Breast epithelium (tissue), 4 donors: ENCODE measurements around the gene RAB13. TPM values are rescaled to one million over a fixed set of nuclear protein-coding genes. Genes with fewer than 3 reads are reported as not detected.

ENCODE experiments used
- DNase-seq, 2 donors: peaks; one replicate each; pipeline ENCODE4 v3.0.0-alpha.2; 2019; ENCODE audit warnings: low spot score in 2 of 2
- H3K27ac ChIP-seq, 2 donors: fragments of 200-600 bp; sonication (generic) in 1 of 2; one replicate each; pipeline ENCODE4 v1.5.1; 2016 to 2019; ENCODE audit warnings: mild to moderate bottlenecking in 1 of 2
- H3K27me3 ChIP-seq, 2 donors: fragments of 200-600 bp; sonication (generic) in 1 of 2; one replicate each; pipeline versions ENCODE4 v1.5.1 to v1.6.0; 2017 to 2019; ENCODE audit warnings: control low read depth in 1 of 2, mild to moderate bottlenecking in 1 of 2
- H3K36me3 ChIP-seq: fragments of 200-600 bp; one replicate; pipeline ENCODE4 v1.5.1; 2019
- H3K4me1 ChIP-seq, 2 donors: fragments of 200-600 bp; sonication (generic); one replicate each; pipeline ENCODE4 v1.5.1; 2016 to 2019; ENCODE audit warnings: control low read depth in 1 of 2
- H3K4me3 ChIP-seq, 3 donors: fragments of 200-600 bp; sonication (generic); 1 replicate in 2 of 3; 2 replicates in 1 of 3; pipeline ENCODE4 v1.5.1; 2016 to 2019; ENCODE audit warnings: mild to moderate bottlenecking in 3 of 3, moderate library complexity in 2 of 3
- H3K9me3 ChIP-seq, 2 donors: fragments of 200-600 bp; sonication (generic) in 1 of 2; one replicate each; pipeline ENCODE4 v1.5.1; 2016 to 2019; ENCODE audit warnings: control low read depth in 1 of 2
- POLR2A ChIP-seq: fragments of 450-650 bp; IDR thresholded peaks from one replicate; pipeline ENCODE4 v1.6.1; 2016; ENCODE audit warnings: antibody characterized with exemption, mild to moderate bottlenecking, moderate library complexity
- POLR2AphosphoS5 ChIP-seq, 3 donors: sonication (generic); formaldehyde crosslinking; IDR thresholded peaks; one replicate each; pipeline ENCODE4 v1.6.1; 2017; ENCODE audit warnings: antibody characterized with exemption in 3 of 3
- intact Hi-C: fragments of 100-400 bp; cut with DNase I; formaldehyde crosslinking; loops from one replicate; pipeline ENCODE4 v1.15.1; 2023; ENCODE audit warnings: low total_unique reads
- total RNA-seq, 3 donors: library from RNA; depleted of rRNA; stranded (reverse); fragments of >200 nt; gene quantifications; one replicate each; pipeline ENCODE4 v1.1.0, GENCODE V29; 2016
- TF ChIP-seq, protein P1 (sequence below), 3 donors: fragments of 450-650 bp; IDR thresholded peaks; one replicate each; pipeline ENCODE4 v1.5.1; 2016 to 2017; ENCODE audit warnings: antibody characterized with exemption in 3 of 3, mild to moderate bottlenecking in 3 of 3, moderate library complexity in 3 of 3

RAB13 gene
- total RNA-seq, 3 donors from 2014 or later, result 45.8 to 68.3 (median 62.6) TPM

DNA sequence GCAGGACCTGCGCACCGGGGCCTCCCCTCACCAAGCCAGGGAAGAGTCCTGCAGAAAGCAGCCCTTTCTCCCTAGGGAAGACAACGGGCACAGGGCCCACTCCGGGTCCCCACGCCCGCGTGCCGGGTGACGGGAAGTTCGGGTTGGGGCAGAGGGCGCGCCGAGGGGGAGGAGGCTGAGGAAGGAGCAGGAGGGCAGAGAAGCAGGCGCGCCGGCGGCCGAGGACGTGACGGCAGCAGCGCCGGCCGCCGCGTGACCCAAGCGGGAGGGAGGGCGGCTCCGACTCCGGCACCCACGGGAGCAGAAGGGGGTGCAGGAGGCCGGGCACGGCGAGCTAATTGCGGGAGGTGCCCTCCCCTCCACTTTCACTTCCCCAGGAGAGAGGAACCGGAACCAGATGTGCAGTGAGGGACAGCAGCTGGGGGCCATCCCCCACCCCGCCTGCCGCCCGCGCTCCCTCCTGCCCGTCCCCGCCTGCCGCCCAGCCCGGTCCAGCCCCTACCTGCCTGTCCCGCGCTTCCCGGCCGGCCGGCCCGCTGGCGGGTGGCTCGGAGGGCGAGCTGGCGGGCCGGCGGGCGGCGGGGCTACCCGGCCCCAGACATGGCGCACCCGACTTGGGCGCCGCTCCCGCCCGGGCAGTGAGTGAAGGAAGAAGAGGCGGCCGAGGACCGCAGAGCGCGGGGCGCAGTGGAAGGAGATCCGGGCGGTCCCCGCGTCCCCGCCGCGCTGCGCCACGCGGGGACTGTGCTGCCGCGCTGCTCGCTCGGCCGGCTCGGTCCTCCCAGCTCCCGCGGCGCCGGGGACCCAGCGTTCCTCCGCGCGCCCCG, 40.1 kb downstream of the RAB13 start:
- Histone ChIP-seq H3K27ac (peak overlapping the region; percentile 95 to 98), H3K27me3 (no peaks in the 10 kb centered on the region), H3K36me3 (no peaks in the 10 kb centered on the region), H3K9me3 (no peaks in the 10 kb centered on the region), H3K4me1 (no peaks in the 10 kb centered on the region), H3K4me3 (peak overlapping the region; percentile 92 to 95 (median 94))
- peak; percentile 71 to 76 for DNase-seq
- intact Hi-C loops, result no loop called here
- TF ChIP-seq POLR2AphosphoS5 (IDR thresholded peaks at IDR 0.05), result peak; percentile 52 to 82 (median 78)
- TF ChIP-seq, protein P1, sequence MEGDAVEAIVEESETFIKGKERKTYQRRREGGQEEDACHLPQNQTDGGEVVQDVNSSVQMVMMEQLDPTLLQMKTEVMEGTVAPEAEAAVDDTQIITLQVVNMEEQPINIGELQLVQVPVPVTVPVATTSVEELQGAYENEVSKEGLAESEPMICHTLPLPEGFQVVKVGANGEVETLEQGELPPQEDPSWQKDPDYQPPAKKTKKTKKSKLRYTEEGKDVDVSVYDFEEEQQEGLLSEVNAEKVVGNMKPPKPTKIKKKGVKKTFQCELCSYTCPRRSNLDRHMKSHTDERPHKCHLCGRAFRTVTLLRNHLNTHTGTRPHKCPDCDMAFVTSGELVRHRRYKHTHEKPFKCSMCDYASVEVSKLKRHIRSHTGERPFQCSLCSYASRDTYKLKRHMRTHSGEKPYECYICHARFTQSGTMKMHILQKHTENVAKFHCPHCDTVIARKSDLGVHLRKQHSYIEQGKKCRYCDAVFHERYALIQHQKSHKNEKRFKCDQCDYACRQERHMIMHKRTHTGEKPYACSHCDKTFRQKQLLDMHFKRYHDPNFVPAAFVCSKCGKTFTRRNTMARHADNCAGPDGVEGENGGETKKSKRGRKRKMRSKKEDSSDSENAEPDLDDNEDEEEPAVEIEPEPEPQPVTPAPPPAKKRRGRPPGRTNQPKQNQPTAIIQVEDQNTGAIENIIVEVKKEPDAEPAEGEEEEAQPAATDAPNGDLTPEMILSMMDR (IDR thresholded peaks at IDR 0.05), result no peak

DNA sequence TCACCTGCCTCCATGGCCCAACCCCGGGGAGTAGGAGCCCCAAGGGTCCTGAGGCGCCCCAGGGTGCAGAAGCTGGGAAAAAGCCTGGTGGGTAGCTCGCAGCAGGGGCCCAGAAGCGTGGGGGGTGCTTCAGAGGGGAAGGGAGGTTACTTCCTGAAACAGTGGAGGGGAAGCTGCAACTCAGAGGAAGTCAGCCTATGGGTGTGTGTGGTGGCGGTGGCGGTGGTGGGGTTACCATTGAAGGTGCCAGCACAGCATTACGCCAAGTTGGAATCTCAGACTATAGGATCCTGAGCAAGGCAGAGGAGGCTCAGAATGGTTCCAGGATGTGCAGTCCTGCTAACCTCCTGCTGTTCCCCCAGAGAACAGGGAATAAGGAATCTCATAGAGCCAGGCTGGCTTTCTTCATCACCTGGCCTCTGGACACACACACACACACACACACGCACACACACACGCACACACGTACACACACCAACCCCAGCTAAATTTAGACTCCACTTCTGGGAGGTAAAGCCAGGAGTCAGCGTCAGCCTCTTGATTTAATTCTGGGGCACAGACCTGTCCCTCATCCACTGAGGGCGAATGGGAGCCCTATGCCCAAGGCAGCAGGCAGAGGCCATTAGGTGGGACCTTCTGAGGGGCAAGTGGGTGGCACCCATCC, 40.9 kb downstream of the RAB13 start:
- H3K4me3 ChIP-seq, result peak overlapping the region; percentile 92 to 95 (median 94)
- no peaks in the 10 kb centered on the region for H3K36me3 ChIP-seq
- H3K27ac ChIP-seq, result peak overlapping the region; percentile 95 to 98
- intact Hi-C loops, result no loop called here
- TF ChIP-seq, protein P1 (IDR thresholded peaks at IDR 0.05), result no peak
- no peak for TF ChIP-seq POLR2A
- no peak for TF ChIP-seq POLR2AphosphoS5 (IDR thresholded peaks at IDR 0.05)
- no peaks in the 10 kb centered on the region for H3K4me1 ChIP-seq
- no peaks in the 10 kb centered on the region for H3K27me3 ChIP-seq
- no peak for DNase-seq
- no peaks in the 10 kb centered on the region for H3K9me3 ChIP-seq

DNA sequence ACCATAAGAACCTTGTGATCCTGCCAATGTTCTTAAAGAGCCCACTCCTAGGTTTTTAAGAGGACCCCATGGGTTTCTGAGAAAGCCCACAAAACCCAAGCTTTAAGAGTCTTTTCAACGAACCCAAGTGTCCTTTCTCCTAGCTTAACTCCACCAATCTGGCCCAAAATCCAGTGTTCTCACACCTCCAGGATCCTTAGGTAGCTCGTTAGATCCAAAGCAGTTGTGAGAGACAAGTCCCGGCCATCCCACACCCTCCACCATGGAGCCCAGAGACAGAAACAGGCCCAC, 41.4 kb downstream of the RAB13 start:
- Histone ChIP-seq H3K9me3 (no peaks in the 10 kb centered on the region), H3K4me1 (no peaks in the 10 kb centered on the region), H3K27ac (peak overlapping the region; percentile 95 to 98), H3K36me3 (no peaks in the 10 kb centered on the region), H3K27me3 (no peaks in the 10 kb centered on the region), H3K4me3 (peak overlapping the region; percentile 92 to 95 (median 94))
- intact Hi-C loops, result no loop called here
- TF ChIP-seq, protein P1 (IDR thresholded peaks at IDR 0.05), result no peak
- TF ChIP-seq POLR2AphosphoS5 (IDR thresholded peaks at IDR 0.05), result no peak
- no peak for TF ChIP-seq POLR2A
- DNase-seq, result no peak

DNA sequence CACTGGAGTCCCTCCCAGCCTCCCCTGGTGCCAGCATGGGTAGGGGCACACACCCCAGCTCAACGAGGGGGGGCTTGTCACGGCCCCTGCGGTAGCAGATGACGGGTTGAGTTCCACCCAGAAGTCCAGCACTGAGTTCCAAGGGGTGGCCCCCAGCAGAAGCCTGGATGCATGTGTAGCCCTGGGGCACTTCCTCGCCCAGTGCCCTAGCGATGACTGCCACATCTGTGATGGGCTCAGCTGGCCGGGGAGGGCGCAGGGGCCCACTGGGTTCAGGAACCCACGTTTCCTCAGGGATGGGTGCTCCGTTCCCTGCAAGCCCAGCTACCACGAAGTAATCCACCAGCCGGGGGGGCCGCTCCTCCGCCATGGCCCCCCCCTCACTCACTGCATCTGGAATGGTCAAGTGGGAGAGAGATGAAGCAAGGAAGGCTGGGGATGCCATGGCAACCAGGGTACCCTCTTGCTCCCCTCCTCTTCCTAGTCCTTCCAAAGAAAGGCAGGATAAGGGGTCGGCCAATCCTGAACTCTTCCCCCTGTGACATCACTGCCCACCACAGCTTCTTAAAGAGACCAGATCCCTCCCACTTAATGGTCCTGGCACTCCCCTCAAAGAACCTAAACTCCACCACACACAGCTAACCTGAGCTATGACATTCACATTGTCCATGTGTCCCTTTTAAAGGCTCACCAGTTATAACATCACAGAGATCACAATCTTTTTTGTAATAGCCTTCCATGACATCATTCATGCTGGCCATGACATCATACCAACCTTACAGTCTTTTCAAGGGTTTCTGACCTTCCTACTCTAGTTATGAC, 41.9 kb downstream of the RAB13 start:
- no peak for DNase-seq
- peak overlapping the region; percentile 95 to 98 for H3K27ac ChIP-seq
- intact Hi-C loops, result no loop called here
- no peaks in the 10 kb centered on the region for H3K27me3 ChIP-seq
- no peaks in the 10 kb centered on the region for H3K9me3 ChIP-seq
- TF ChIP-seq, protein P1 (IDR thresholded peaks at IDR 0.05), result no peak
- TF ChIP-seq POLR2AphosphoS5 (IDR thresholded peaks at IDR 0.05), result no peak
- no peak for TF ChIP-seq POLR2A
- H3K36me3 ChIP-seq, result no peaks in the 10 kb centered on the region
- H3K4me3 ChIP-seq, result peak overlapping the region; percentile 92 to 95 (median 94)
- no peaks in the 10 kb centered on the region for H3K4me1 ChIP-seq
